Stimulated activated naive CD4-positive, alpha-beta T cell treated with Interleukin-2 at 50 U/mL for 16 hours (primary cell): ENCODE data around the gene FAT1.

Experiments used
- DNase-seq: peaks from one replicate; lab custom pipeline; 2025; lab: John Stamatoyannopoulos, UW

FAT1 gene

DNA sequence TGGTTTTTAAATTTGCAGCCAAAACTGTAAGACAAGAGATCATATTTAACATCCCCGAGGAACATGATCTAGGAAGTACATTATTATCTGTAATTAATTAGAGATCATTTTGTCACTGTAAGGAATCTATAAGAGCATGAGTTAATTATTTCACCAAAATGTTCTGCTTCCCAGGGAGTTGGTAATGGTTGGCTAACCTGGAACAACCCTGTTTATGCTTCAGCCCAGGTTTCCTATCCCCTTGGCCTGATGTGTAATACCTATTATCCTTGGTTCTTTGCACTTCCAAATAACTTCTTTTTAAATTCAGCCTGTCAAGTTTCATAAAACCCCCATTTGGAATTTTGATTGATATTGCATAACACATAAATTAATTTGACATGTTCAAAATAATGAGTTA, 161.9 kb downstream of the FAT1 start:
- no peak for DNase-seq

GRCh38 chr4:186560647-186561046, 163.0 kb downstream of the FAT1 start:
- no peak for DNase-seq

DNA sequence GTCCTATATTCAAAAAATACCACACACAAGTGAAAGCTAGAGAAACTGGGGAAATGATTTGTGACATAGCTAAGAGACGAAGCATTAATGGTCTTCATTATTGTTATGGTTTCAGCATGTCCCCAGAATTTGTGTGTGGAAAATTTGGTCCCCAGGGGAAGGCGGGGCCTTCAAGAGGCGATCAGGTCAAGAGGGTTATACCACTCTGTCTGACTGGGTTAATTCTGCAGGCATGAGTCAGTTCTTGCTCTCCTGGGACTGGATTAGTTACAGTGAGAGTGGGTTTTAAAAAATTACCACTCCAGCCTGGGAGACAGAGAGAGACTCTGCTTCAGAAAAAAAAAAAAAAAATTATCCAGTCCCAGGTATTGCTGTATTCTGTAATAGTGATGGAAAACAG, 166.2 kb downstream of the FAT1 start:
- DNase-seq: no peak

DNA sequence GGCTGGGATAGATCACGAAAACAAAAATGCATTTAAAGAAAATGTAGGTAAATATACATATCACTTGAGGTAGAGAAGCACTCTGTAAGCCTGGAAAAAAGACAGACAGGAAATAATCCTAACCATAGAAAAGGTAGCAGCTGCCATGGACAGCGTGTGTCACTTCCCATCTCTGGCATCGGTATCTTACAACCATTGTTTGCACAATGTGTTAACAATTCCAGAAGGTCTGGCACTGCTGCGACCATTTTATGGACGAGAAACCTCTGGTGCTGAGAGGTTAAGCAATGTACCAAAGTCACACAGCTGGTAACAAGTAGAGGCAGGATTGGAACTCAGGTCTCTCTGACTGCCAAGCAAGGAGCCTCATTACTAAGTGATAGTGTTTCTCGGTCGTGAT, 166.6 kb downstream of the FAT1 start:
- no peak for DNase-seq

GRCh38 chr4:186554914-186555827, 168.5 kb downstream of the FAT1 start, which contains the start of gene MTNR1A:
TSS of gene MTNR1A (minus strand) at chr4:186555567. CDS start at chr4:186555365, 202 bp downstream.
- DNase-seq: no peak

DNA sequence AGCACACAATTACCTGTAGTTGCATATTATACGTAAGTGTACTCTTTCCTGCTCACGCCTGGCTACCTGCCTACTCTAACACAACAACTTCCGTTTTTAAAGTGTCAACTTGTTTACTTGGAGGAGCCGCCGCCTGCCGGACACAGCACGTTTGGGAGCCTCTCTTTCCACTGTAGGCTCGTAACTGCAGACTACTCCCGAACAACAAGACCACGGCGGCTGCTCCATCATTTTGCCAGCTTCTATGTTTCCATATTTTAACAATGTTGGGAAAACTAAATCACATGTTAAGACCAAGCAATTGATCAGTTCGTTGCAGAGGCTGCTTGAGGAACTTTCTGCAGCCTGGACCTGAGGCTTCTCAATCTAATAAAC, 169.1 kb downstream of the FAT1 start:
- no peak for DNase-seq

DNA sequence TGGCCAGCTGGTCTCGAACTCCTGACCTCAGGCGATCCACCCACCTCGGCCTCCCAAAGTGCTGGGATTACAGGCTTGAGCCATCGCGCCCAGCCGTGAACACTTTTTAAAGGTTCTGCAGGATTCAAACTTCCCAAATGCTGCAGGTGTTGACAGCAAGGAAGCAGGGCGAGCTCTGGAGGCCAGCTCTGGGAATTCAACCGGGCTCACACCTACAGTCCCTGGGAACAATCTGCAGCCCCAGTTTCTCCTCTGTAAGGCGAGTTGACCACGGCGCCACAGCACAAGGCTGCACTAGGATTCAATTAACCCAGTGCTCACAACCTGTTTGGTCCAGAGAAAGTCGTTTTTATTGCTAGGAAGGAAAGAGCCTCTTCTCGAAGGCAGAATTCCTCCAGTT, 169.9 kb downstream of the FAT1 start:
- DNase-seq: no peak

GRCh38 chr4:186551849-186552248, 171.8 kb downstream of the FAT1 start:
- no peak for DNase-seq

- DNase-seq: no peak
Measured at GRCh38 chr4:186545436-186545835, 178.2 kb downstream of the FAT1 start.

DNA sequence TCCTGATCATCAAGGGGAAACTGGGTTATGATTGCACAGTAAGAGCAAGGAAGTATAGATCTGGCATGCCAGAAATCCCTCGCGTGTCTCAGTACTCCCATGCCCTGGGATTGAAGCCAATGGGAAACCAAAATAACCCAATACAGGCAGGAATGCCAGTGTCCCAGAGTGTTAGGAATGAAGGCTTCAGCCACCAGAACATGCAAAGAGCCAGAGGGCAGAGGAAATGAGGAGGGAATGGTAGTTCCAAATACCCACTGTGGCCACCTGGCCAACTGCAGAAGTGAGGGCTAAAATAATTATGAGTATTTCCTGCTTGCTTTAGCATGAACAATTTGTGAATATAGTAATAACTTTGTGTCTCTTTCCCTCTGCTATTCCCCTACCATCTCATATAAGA, 180.4 kb downstream of the FAT1 start:
- DNase-seq: no peak

DNA sequence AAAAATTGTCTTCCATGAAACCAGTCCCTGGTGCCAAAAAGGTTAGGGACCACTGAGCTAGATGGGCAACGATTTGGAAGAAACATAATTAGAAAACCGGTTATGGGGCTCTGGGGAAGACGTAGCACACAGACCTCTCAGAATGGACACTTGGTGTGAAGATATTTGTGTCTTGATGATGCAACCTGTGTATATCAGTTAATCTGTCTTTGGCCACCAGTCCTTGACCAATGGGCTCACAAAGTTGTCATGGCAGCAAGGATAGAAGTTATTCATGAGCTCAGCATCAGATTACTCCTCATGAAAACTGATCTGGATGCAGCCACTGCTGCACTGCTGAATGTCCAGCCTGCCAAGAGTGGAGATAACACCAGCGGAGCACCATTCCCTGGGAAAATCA, 181.9 kb downstream of the FAT1 start:
- DNase-seq: no peak

DNA sequence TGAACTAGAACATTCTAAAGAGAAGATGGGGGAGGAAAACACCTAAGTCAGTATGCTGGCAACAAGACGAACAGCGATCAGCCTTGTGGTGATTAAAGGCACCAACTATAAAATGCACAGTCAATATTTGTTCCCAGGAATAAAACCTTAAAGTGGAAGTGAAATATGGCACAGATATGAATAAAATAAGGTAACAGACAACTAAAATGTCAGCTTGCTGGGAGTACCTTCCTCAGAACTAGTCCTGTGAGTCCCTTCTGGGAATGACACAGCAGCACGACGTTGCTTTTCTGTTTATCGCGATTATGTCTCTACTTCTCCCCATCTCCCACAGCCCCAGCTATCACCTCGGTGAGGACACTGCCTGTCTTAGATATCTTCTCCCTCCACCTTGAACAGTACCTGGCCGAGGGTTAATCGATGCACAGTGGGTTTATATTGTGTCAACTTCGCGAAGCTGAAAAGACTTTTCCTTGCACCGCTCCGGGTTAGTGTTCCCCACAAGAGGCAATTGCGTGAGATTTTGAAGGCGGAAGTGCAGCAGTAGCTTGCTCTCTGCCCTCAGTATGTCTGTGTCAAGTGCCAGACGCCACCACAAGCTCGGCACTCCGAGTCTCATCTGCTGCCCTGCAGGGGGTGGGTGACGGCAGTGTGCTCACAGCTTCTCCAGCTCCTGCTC, 185.7 kb downstream of the FAT1 start:
- no peak for DNase-seq
